ENCODE measurements around the gene SRGAP1.

The SRGAP1 gene

DNA sequence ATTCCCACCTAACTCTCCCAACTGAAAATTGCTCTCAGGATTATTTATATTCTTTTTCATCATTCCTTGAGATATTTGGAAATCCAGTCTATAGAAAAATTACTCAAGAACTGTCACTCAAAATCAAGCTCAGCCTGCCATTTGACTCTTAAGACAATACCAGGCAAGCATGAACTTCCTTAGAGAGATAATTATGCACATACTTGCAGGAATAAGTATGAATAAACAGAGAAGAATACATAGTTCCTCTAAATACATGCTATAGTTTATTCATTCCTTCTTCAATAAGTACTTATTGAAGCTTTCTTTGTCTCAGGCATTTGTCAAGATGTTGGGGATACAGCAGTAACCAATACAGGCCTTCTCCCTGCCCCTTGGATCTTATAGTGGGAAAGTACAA, 154.1 kb downstream of the SRGAP1 start:
- DNase-seq (ENCODE audit: low read depth in 2 of 2) = no peak
- no peak overlapping the region for H3K4me3 ChIP-seq (replicated peaks in 1 of 2; ENCODE audit: low read depth in 2 of 2, low read length in 2 of 2)
- TF ChIP-seq, protein P1, sequence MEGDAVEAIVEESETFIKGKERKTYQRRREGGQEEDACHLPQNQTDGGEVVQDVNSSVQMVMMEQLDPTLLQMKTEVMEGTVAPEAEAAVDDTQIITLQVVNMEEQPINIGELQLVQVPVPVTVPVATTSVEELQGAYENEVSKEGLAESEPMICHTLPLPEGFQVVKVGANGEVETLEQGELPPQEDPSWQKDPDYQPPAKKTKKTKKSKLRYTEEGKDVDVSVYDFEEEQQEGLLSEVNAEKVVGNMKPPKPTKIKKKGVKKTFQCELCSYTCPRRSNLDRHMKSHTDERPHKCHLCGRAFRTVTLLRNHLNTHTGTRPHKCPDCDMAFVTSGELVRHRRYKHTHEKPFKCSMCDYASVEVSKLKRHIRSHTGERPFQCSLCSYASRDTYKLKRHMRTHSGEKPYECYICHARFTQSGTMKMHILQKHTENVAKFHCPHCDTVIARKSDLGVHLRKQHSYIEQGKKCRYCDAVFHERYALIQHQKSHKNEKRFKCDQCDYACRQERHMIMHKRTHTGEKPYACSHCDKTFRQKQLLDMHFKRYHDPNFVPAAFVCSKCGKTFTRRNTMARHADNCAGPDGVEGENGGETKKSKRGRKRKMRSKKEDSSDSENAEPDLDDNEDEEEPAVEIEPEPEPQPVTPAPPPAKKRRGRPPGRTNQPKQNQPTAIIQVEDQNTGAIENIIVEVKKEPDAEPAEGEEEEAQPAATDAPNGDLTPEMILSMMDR (IDR thresholded peaks at IDR 0.05; ENCODE audit: low read depth, low read length) = no peak

DNA sequence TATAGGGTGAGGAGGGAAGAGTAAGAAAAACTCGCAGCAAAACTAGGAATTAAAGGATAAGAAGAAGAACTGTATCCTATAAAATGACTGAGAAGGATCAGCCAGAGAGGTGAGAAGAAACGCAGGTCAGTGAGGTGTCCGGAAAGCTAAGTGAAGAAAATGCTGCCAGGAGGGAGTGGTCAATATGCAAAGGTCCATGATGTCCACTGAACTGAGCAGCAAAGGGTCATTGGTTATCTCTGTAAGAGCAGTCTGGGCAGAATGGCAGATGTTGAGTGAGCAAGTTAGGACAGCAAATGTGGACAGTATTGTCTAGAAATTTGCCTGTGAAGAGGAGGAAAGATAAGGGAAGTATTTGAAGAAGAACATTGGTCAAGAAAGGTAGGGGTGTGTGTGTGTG, 155.4 kb downstream of the SRGAP1 start:
- H3K4me3 ChIP-seq (replicated peaks in 1 of 2; ENCODE audit: low read depth in 2 of 2, low read length in 2 of 2) = no peak overlapping the region
- DNase-seq (ENCODE audit: low read depth in 2 of 2) = no peak
- TF ChIP-seq, protein P1 (IDR thresholded peaks at IDR 0.05; ENCODE audit: low read depth, low read length) = no peak

DNA sequence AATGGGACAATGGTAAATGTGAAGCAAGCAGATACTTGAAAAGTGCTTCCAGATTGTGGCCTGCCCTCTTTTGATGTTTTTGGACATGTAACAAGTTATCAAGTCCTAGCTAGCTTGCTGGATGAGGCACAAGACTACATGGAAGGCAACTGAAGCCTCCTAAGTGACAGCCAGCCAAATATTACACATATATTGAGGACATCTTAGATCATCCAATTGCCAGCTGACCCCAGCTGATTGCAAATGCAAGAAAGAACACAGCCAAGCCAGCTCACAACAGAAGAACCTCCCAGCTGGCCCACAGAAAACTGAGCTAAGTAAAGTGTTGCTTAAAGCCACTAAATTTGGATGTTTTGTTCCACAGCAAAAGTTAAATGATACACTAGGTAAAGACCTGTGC, 156.9 kb downstream of the SRGAP1 start:
- H3K4me3 ChIP-seq (replicated peaks in 1 of 2; ENCODE audit: low read depth in 2 of 2, low read length in 2 of 2) = no peak overlapping the region
- TF ChIP-seq, protein P1 (IDR thresholded peaks at IDR 0.05; ENCODE audit: low read depth, low read length) = no peak
- DNase-seq (ENCODE audit: low read depth in 2 of 2) = peak in 1 of 2 donors; percentile 46

DNA sequence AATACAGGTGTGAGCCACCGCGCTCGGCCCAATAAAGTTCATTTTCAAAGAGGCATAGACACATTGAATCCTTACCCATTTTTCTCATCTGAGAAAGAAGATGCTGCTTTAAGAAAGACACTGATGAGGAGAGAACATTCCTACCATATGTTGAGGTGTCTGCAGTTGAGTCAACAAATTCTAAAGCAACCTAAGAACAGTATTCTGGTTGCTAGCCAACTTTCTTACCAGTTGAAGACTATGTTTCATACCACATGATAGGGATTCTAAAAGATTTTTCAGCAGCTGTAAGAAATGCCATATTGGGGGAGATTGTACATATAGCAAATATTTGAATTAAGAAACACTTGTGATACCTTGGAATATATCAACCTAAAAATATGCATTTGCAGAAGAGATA, 160.1 kb downstream of the SRGAP1 start:
- no peak overlapping the region for H3K4me3 ChIP-seq (replicated peaks in 1 of 2; ENCODE audit: low read depth in 2 of 2, low read length in 2 of 2)
- DNase-seq (ENCODE audit: low read depth in 2 of 2) = peak; percentile 22 to 78
- TF ChIP-seq, protein P1 (IDR thresholded peaks at IDR 0.05; ENCODE audit: low read depth, low read length) = no peak

DNA sequence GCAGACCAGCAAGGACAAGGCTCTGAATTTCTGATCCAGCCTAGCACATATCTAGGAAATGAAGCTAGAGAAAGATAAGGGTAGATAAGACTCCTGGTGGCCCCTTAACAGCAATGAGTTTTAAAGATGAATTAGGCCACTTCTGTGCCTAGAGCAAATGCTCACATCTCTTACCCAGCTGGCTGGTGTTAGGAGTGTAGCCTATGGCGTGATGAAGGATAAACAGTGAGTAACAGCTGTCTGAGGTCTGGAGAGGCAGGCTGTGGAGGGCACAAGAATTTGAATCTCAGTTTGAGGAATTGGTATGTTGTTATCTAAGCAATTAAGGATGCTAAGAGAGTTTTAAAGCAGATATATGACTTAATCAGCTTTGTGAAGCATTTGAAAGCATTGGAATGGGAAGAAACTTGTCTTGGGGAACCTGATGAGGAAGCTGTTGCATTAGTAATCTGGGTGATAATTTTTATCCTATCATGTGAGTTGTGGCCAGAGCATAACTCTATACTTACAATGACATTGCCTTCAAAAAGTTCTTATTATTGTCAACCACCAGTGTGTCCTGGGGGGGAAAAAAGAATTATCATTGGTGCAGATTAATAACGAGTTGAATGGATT, 161.8 kb downstream of the SRGAP1 start:
- DNase-seq (ENCODE audit: low read depth in 2 of 2) = peak; percentile 53 to 69
- H3K4me3 ChIP-seq (replicated peaks in 1 of 2; ENCODE audit: low read depth in 2 of 2, low read length in 2 of 2) = no peak overlapping the region
- TF ChIP-seq, protein P1 (IDR thresholded peaks at IDR 0.05; ENCODE audit: low read depth, low read length) = no peak

DNA sequence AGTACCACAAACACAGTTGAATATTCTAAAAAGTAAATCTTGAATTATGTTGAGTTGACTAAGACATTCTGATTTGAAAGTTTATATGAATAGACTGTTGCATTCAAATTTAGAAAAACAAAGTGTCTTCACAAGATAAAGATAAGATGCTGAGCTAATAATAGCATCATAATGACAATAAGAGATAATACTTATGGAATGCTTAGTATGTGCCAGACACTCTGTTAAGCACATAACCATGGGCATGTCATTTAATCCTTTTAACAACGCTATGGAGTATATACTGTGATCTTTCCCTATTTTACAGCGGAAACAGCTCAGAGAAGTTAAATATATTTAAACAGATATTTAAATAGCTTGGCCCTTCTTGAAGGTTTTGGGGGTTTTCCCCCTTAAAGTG, 163.4 kb downstream of the SRGAP1 start:
- TF ChIP-seq, protein P1 (IDR thresholded peaks at IDR 0.05; ENCODE audit: low read depth, low read length) = no peak
- DNase-seq (ENCODE audit: low read depth in 2 of 2) = peak in 1 of 2 donors; percentile 35

DNA sequence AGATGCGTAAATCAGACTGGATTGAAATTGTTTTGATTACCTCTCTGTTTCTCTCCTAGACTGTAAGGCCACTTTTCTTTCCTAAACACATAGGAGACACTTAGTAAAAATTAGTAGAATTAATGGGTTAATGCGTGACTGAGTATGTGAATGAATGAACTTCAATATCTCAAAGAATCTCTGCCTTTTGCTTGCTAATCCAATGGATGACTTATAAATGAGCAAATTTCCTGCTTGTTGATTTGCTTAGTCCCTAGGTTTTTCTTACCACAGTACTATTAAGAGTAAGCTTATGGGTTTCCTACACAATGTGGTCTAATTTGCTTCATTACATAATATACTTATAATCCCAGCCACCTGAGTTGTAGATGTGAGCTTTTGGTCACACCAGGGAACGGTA, 164.1 kb downstream of the SRGAP1 start:
- no peak overlapping the region for H3K4me3 ChIP-seq (replicated peaks in 1 of 2; ENCODE audit: low read depth in 2 of 2, low read length in 2 of 2)
- TF ChIP-seq, protein P1 (IDR thresholded peaks at IDR 0.05; ENCODE audit: low read depth, low read length) = no peak
- no peak for DNase-seq (ENCODE audit: low read depth in 2 of 2)

More for the DNA sequence above, 163.4 kb downstream of the SRGAP1 start:
- H3K4me3 ChIP-seq (replicated peaks in 1 of 2; ENCODE audit: low read depth in 2 of 2, low read length in 2 of 2) = no peak overlapping the region
